ENCODE data around the gene LRCH1.

GRCh38 chr13:46546084-46546768 lies 6.7 kb upstream of the LRCH1 start:
- TF ChIP-seq, protein P1, sequence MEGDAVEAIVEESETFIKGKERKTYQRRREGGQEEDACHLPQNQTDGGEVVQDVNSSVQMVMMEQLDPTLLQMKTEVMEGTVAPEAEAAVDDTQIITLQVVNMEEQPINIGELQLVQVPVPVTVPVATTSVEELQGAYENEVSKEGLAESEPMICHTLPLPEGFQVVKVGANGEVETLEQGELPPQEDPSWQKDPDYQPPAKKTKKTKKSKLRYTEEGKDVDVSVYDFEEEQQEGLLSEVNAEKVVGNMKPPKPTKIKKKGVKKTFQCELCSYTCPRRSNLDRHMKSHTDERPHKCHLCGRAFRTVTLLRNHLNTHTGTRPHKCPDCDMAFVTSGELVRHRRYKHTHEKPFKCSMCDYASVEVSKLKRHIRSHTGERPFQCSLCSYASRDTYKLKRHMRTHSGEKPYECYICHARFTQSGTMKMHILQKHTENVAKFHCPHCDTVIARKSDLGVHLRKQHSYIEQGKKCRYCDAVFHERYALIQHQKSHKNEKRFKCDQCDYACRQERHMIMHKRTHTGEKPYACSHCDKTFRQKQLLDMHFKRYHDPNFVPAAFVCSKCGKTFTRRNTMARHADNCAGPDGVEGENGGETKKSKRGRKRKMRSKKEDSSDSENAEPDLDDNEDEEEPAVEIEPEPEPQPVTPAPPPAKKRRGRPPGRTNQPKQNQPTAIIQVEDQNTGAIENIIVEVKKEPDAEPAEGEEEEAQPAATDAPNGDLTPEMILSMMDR (IDR thresholded peaks at IDR 0.05) = no peak
- TF ChIP-seq POLR2AphosphoS5 (IDR thresholded peaks at IDR 0.05) (no peak), POLR2A (IDR thresholded peaks at IDR 0.05; ENCODE audit: low read depth) (no peak), EP300 (IDR thresholded peaks at IDR 0.05) (no peak)

Data from esophagus muscularis mucosa (tissue), 4 donors.